ENCODE data around the gene CANX.

GRCh38 chr5:179697108-179697507 is 1.7 kb upstream of the CANX start:
- no peak for TF ChIP-seq CTCF (IDR thresholded peaks at IDR 0.05)
- TF ChIP-seq POLR2A (IDR thresholded peaks at IDR 0.05), result no peak
